H9 (cell line): Measurements from ENCODE around the gene FNIP2. TPM values are rescaled to one million over a fixed set of nuclear protein-coding genes. Genes with fewer than 3 reads are reported as not detected.

ENCODE experiments used
- DNase-seq: peaks from one replicate; pipeline ENCODE4 v3.0.0-alpha.2; 2017
- H2AFZ ChIP-seq: one replicate; pipeline ENCODE4 v1.6.1; 2013; ENCODE audit warnings: mild to moderate bottlenecking, low read length, control low read depth, moderate library complexity
- H2AK5ac ChIP-seq: 2 replicates; pipeline ENCODE4 v1.6.1; 2013; ENCODE audit warnings: low read length, control low read depth, mixed read lengths; ENCODE audit not compliant: insufficient read length
- H2BK120ac ChIP-seq: one replicate; pipeline ENCODE4 v1.6.1; 2013; ENCODE audit warnings: low read depth, mild to moderate bottlenecking, low read length, control low read depth, inconsistent platforms; ENCODE audit not compliant: poor library complexity, severe bottlenecking
- H2BK12ac ChIP-seq: 2 replicates; pipeline ENCODE4 v1.6.1; 2013; ENCODE audit warnings: low read length, control low read depth, mixed read lengths, low read depth; ENCODE audit not compliant: insufficient read length
- H2BK15ac ChIP-seq: 2 replicates; pipeline ENCODE4 v1.6.1; 2013; ENCODE audit warnings: low read depth, low read length, control low read depth
- H2BK20ac ChIP-seq: one replicate; pipeline ENCODE4 v1.6.1; 2013; ENCODE audit warnings: low read depth, mild to moderate bottlenecking, low read length, control low read depth, inconsistent platforms; ENCODE audit not compliant: poor library complexity, severe bottlenecking
- H2BK5ac ChIP-seq: 2 replicates; pipeline ENCODE4 v1.6.1; 2013; ENCODE audit warnings: low read length, control low read depth, mixed read lengths; ENCODE audit not compliant: insufficient read length
- H3K14ac ChIP-seq: 2 replicates; pipeline ENCODE4 v1.6.1; 2013; ENCODE audit warnings: low read length, control low read depth; ENCODE audit not compliant: insufficient read depth
- H3K18ac ChIP-seq: 2 replicates; pipeline ENCODE4 v1.6.1; 2013; ENCODE audit warnings: low read depth, mild to moderate bottlenecking, mixed read lengths, low read length, control low read depth; ENCODE audit not compliant: insufficient read length
- H3K23ac ChIP-seq: 2 replicates; pipeline ENCODE4 v1.6.1; 2013; ENCODE audit warnings: low read length, control low read depth, mixed read lengths, low read depth; ENCODE audit not compliant: insufficient read length
- H3K23me2 ChIP-seq: 2 replicates; pipeline ENCODE4 v1.6.1; 2013; ENCODE audit warnings: low read depth, mild to moderate bottlenecking, mixed read lengths, low read length, control low read depth; ENCODE audit not compliant: insufficient read length, poor library complexity, severe bottlenecking
- H3K27ac ChIP-seq: 2 replicates; pipeline ENCODE4 v1.5.1; 2013; ENCODE audit warnings: low read length, control low read depth, mixed read lengths, low read depth; ENCODE audit not compliant: insufficient read length
- H3K27me3 ChIP-seq: 2 replicates; pipeline ENCODE4 v1.6.1; 2013; ENCODE audit warnings: low read length, control low read depth, inconsistent platforms; ENCODE audit not compliant: insufficient read depth
- H3K4ac ChIP-seq: 2 replicates; pipeline ENCODE4 v1.6.1; 2013; ENCODE audit warnings: low read depth, mild to moderate bottlenecking, control low read depth, inconsistent platforms, low read length, moderate library complexity
- H3K4me1 ChIP-seq: 2 replicates; pipeline ENCODE4 v1.6.1; 2013; ENCODE audit warnings: low read length, control low read depth, inconsistent platforms; ENCODE audit not compliant: insufficient read depth
- H3K4me2 ChIP-seq: 2 replicates; pipeline ENCODE4 v1.6.1; 2013; ENCODE audit warnings: low read length, control low read depth, mixed read lengths; ENCODE audit not compliant: insufficient read length, insufficient read depth
- H3K56ac ChIP-seq: 2 replicates; pipeline ENCODE4 v1.6.1; 2013; ENCODE audit warnings: low read depth, mild to moderate bottlenecking, mixed read lengths, low read length, control low read depth; ENCODE audit not compliant: insufficient read length
- H3K79me1 ChIP-seq: 2 replicates; pipeline ENCODE4 v1.6.1; 2013; ENCODE audit warnings: low read depth, mild to moderate bottlenecking, moderate library complexity, low read length, control low read depth, inconsistent platforms; ENCODE audit not compliant: insufficient read depth, poor library complexity, severe bottlenecking
- H3K79me2 ChIP-seq: 2 replicates; pipeline ENCODE4 v1.6.1; 2013; ENCODE audit warnings: low read length, control low read depth, inconsistent platforms; ENCODE audit not compliant: insufficient read depth
- H3K9ac ChIP-seq: 2 replicates; pipeline ENCODE4 v1.6.1; 2013; ENCODE audit warnings: low read length, control low read depth, mixed read lengths; ENCODE audit not compliant: insufficient read length; ENCODE audit errors: extremely low read depth
- H3K9me3 ChIP-seq: one replicate; pipeline ENCODE4 v1.6.1; 2013; ENCODE audit warnings: low read depth, low read length, inconsistent platforms; ENCODE audit not compliant: control insufficient read depth
- H3T11ph ChIP-seq: one replicate; pipeline ENCODE4 v1.6.1; 2013; ENCODE audit warnings: mild to moderate bottlenecking, low read length, control low read depth, inconsistent platforms
- H4K20me1 ChIP-seq: one replicate; pipeline ENCODE4 v1.6.1; 2013; ENCODE audit not compliant: control insufficient read depth, insufficient read length, insufficient read depth
- H4K5ac ChIP-seq: 2 replicates; pipeline ENCODE4 v1.6.1; 2013; ENCODE audit warnings: low read depth, mild to moderate bottlenecking, mixed read lengths, low read length, control low read depth; ENCODE audit not compliant: insufficient read length
- H4K8ac ChIP-seq: replicated peaks from 2 replicates; pipeline ENCODE4 v1.6.1; 2013; ENCODE audit warnings: low read length, control low read depth, mixed read lengths, low read depth; ENCODE audit not compliant: insufficient read length
- H4K91ac ChIP-seq: 2 replicates; pipeline ENCODE4 v1.6.1; 2013; ENCODE audit warnings: low read depth, mild to moderate bottlenecking, moderate library complexity, mixed read lengths, low read length, control low read depth; ENCODE audit not compliant: insufficient read length
- H3K27ac Mint-ChIP-seq, 3 experiments: 2 replicates in 2 of 3; 3 replicates in 1 of 3; pipeline ENCODE4 v1.8.0; 2020 to 2021; ENCODE audit warnings: mixed read lengths in 3 of 3, mild to moderate bottlenecking in 1 of 3, moderate library complexity in 1 of 3
- H3K27me3 Mint-ChIP-seq: 2 replicates; pipeline ENCODE4 v1.8.0; 2021; ENCODE audit warnings: low read depth, mild to moderate bottlenecking, moderate library complexity, mixed read lengths
- H3K36me3 Mint-ChIP-seq, 3 experiments: 2 replicates in 2 of 3; 3 replicates in 1 of 3; pipeline ENCODE4 v1.8.0; 2020 to 2021; ENCODE audit warnings: low read depth in 3 of 3, mixed read lengths in 3 of 3; ENCODE audit not compliant: insufficient read depth in 1 of 3
- H3K4me1 Mint-ChIP-seq, 2 experiments: 2 replicates each; pipeline ENCODE4 v1.8.0; 2020; ENCODE audit warnings: mixed read lengths in 2 of 2
- H3K4me3 Mint-ChIP-seq, 2 experiments: 2 replicates in 1 of 2; 3 replicates in 1 of 2; pipeline ENCODE4 v1.8.0; 2020 to 2021; ENCODE audit warnings: mild to moderate bottlenecking in 2 of 2, mixed read lengths in 2 of 2, moderate library complexity in 1 of 2
- H3K9me3 Mint-ChIP-seq, 2 experiments: 2 replicates in 1 of 2; 3 replicates in 1 of 2; pipeline ENCODE4 v1.8.0; 2020; ENCODE audit warnings: mild to moderate bottlenecking in 2 of 2, mixed read lengths in 2 of 2, moderate library complexity in 1 of 2
- WGBS: extraction: QIAGEN DNeasy Blood & Tissue Kit; methylation state at CpG from one replicate; pipeline ENCODE4 v1.1.7; 2013; ENCODE audit warnings: missing lambda C conversion rate, low lambda C conversion rate, mixed read lengths; ENCODE audit not compliant: insufficient read length; ENCODE audit errors: extremely low coverage; 5-methylcytosine and 5-hydroxymethylcytosine counted together
- total RNA-seq: library from RNA; stranded (reverse); gene quantifications from 2 replicates; pipeline ENCODE4 v1.2.1, GENCODE V29; 2021
- TF ChIP-seq, protein P1 (sequence below): fragments of 200-600 bp; sonication (generic); conservative IDR thresholded peaks from 3 replicates; pipeline ENCODE4 v1.8.0; 2021; ENCODE audit warnings: antibody characterized with exemption, mild to moderate bottlenecking

FNIP2 gene
- total RNA-seq, 1 experiment from 2014 or later: 9.6 TPM

DNA sequence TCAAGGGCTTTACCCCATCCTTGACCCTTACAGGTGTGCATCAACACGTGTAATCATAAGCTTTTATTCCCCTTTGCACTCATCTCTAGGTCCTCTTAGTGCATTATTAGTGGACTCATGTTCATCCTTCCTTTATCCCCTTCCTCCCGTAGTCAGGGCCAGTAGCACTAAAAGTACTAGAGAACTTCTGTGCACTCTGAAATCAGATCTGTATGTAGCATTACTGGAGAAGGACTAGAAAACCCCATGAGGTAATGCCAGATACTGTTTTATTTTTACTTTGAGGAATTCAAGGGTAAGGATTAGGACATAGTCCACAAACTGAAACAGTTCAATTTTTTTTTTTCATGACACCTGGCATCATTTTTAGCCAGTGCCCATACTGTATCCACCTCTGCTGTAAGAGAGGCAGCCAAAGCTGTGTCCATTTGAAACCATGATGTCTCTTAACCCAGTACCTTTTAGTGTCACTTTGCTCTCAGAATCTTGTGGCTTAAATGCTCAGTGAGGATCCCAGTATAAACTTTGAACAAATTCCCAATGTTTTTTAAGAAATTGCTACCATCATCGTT is 134.7 kb downstream of the FNIP2 start:
- no peak overlapping the region for H3K56ac ChIP-seq
- H3K18ac ChIP-seq: no peak overlapping the region
- Mint-ChIP-seq H3K27me3 (no peaks in the 10 kb centered on the region), H3K4me1 (peaks cover 17 to 18% of the 10 kb centered on the region in 2 experiments), H3K9me3 (peaks cover 0 to 9% of the 10 kb centered on the region in 2 experiments; a peak in 3 of 5 replicates), H3K36me3 (peaks cover 4 to 20% (median 10%) of the 10 kb centered on the region in 3 experiments; a peak in 6 of 7 replicates), H3K4me3 (no peak overlapping the region), H3K27ac (peak overlapping the region in 1 of 3 experiments; percentile 23; a peak in 1 of 7 replicates)
- DNase-seq: no peak
- H3K23ac ChIP-seq: no peak overlapping the region
- H3K79me1 ChIP-seq: no peaks in the 10 kb centered on the region
- TF ChIP-seq, protein P1, sequence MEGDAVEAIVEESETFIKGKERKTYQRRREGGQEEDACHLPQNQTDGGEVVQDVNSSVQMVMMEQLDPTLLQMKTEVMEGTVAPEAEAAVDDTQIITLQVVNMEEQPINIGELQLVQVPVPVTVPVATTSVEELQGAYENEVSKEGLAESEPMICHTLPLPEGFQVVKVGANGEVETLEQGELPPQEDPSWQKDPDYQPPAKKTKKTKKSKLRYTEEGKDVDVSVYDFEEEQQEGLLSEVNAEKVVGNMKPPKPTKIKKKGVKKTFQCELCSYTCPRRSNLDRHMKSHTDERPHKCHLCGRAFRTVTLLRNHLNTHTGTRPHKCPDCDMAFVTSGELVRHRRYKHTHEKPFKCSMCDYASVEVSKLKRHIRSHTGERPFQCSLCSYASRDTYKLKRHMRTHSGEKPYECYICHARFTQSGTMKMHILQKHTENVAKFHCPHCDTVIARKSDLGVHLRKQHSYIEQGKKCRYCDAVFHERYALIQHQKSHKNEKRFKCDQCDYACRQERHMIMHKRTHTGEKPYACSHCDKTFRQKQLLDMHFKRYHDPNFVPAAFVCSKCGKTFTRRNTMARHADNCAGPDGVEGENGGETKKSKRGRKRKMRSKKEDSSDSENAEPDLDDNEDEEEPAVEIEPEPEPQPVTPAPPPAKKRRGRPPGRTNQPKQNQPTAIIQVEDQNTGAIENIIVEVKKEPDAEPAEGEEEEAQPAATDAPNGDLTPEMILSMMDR: no peak
- H3T11ph ChIP-seq: no peak overlapping the region
- no peaks in the 10 kb centered on the region for H3K79me2 ChIP-seq
- H3K9ac ChIP-seq: no peak overlapping the region
- H2AK5ac ChIP-seq: no peak overlapping the region
- no peak overlapping the region for H3K4me2 ChIP-seq
- H2BK120ac ChIP-seq: no peak overlapping the region
- no CpG with 5 or more reads among the region's 3 CpGs for WGBS
- H2BK12ac ChIP-seq: no peak overlapping the region
- H2BK20ac ChIP-seq: no peak overlapping the region
- no peaks in the 10 kb centered on the region for H4K20me1 ChIP-seq
- H3K4ac ChIP-seq: 0 out of 2 replicates have a peak overlapping the region, but pooled peaks have one; percentile 56
- no peak overlapping the region for H4K8ac ChIP-seq
- H2AFZ ChIP-seq: no peak overlapping the region
- no peak overlapping the region for H2BK15ac ChIP-seq
- H2BK5ac ChIP-seq: no peak overlapping the region
- H3K27me3 ChIP-seq: no peaks in the 10 kb centered on the region; the same call in 1 of the 2 replicates
- no peak overlapping the region for H3K14ac ChIP-seq
- no peak overlapping the region for H3K27ac ChIP-seq
- H4K5ac ChIP-seq: no peak overlapping the region
- no peaks in the 10 kb centered on the region; the same call in 1 of the 2 replicates for H3K4me1 ChIP-seq
- peak overlapping the region; percentile 93 for H4K91ac ChIP-seq
- H3K9me3 ChIP-seq: no peaks in the 10 kb centered on the region
- H3K23me2 ChIP-seq: no peaks in the 10 kb centered on the region
